CD14-positive monocyte (primary cell): Measurements from ENCODE around the gene HERPUD1. TPM values are rescaled to one million over a fixed set of nuclear protein-coding genes. Genes with fewer than 3 reads are reported as not detected.

Experiments used
- DNase-seq, 3 donors: peaks; one replicate each; pipeline ENCODE4 v3.0.0-alpha.2; 2011 to 2022
- H2AFZ ChIP-seq: 2 replicates; pipeline ENCODE4 v1.6.0; 2012; ENCODE audit warnings: mild to moderate bottlenecking, low read depth, low read length, inconsistent platforms; ENCODE audit not compliant: insufficient read depth, poor library complexity, severe bottlenecking
- H3K27ac ChIP-seq, 2 donors: 1 replicate in 1 of 2; 2 replicates in 1 of 2; pipeline ENCODE4 v1.5.1; 2012 to 2013; ENCODE audit warnings: low read length in 2 of 2, control low read depth in 1 of 2, inconsistent platforms in 1 of 2, low read depth in 1 of 2, mild to moderate bottlenecking in 1 of 2
- H3K27me3 ChIP-seq, 2 donors: one replicate each; pipeline versions ENCODE4 v1.6.0 to v1.6.1; 2011 to 2013; ENCODE audit warnings: low read length in 2 of 2; ENCODE audit not compliant: control insufficient read depth in 2 of 2, insufficient read depth in 2 of 2
- H3K36me3 ChIP-seq, 2 donors: replicated peaks in 1 of 2; 1 replicate in 1 of 2; 2 replicates in 1 of 2; pipeline versions ENCODE4 v1.5.1 to v1.6.1; 2012 to 2013; ENCODE audit warnings: low read length in 2 of 2, control low read depth in 1 of 2, inconsistent platforms in 1 of 2, mild to moderate bottlenecking in 1 of 2; ENCODE audit not compliant: insufficient read depth in 2 of 2, control insufficient read depth in 1 of 2
- H3K4me1 ChIP-seq, 2 donors: 1 replicate in 1 of 2; 2 replicates in 1 of 2; pipeline versions ENCODE4 v1.5.1 to v1.6.1; 2012 to 2013; ENCODE audit warnings: low read length in 2 of 2, control low read depth in 1 of 2, inconsistent platforms in 1 of 2, mild to moderate bottlenecking in 1 of 2, moderate library complexity in 1 of 2; ENCODE audit not compliant: insufficient read depth in 2 of 2, control insufficient read depth in 1 of 2
- H3K4me2 ChIP-seq: replicated peaks from 2 replicates; pipeline ENCODE3; 2012; ENCODE audit warnings: low read length, moderate library complexity, mild to moderate bottlenecking; ENCODE audit not compliant: poor library complexity, severe bottlenecking; ENCODE audit errors: extremely low read depth
- H3K4me3 ChIP-seq, 3 experiments: fragments of 200-600 bp in 1 of 3; sonication (generic) in 1 of 3; replicated peaks in 1 of 3; 1 replicate in 2 of 3; 2 replicates in 1 of 3; pipeline ENCODE4 v1.5.1; 2011 to 2013; ENCODE audit warnings: low read length in 3 of 3, mild to moderate bottlenecking in 3 of 3, control low read depth in 2 of 3, low read depth in 2 of 3, inconsistent platforms in 1 of 3, moderate library complexity in 1 of 3
- H3K79me2 ChIP-seq: 2 replicates; pipeline ENCODE4 v1.6.0; 2012; ENCODE audit warnings: mild to moderate bottlenecking, control low read depth, inconsistent platforms, low read length, moderate library complexity; ENCODE audit not compliant: insufficient read depth
- H3K9ac ChIP-seq: 2 replicates; pipeline ENCODE4 v1.6.0; 2017; ENCODE audit warnings: low read length, mild to moderate bottlenecking; ENCODE audit not compliant: insufficient read depth, poor library complexity, severe bottlenecking
- H3K9me3 ChIP-seq, 2 donors: replicated peaks in 1 of 2; 1 replicate in 1 of 2; 2 replicates in 1 of 2; pipeline versions ENCODE4 v1.5.1 to v1.6.1; 2012 to 2013; ENCODE audit warnings: low read length in 2 of 2, control low read depth in 1 of 2; ENCODE audit not compliant: control insufficient read depth in 1 of 2, insufficient read depth in 1 of 2
- H4K20me1 ChIP-seq: 2 replicates; pipeline ENCODE4 v1.6.0; 2012; ENCODE audit warnings: mild to moderate bottlenecking, low read length, control low read depth, moderate library complexity; ENCODE audit not compliant: insufficient read depth
- H3K27ac Mint-ChIP-seq, 7 donors: one replicate each; pipeline ENCODE4 v1.8.0; 2020; ENCODE audit warnings: mild to moderate bottlenecking in 7 of 7, mixed read lengths in 7 of 7, moderate library complexity in 6 of 7, inconsistent platforms in 2 of 7
- H3K27me3 Mint-ChIP-seq, 3 donors: one replicate each; pipeline ENCODE4 v1.8.0; 2021 to 2022; ENCODE audit warnings: low read depth in 3 of 3, mild to moderate bottlenecking in 3 of 3, mixed read lengths in 3 of 3, moderate library complexity in 3 of 3, inconsistent platforms in 1 of 3
- H3K36me3 Mint-ChIP-seq, 2 donors: one replicate each; pipeline ENCODE4 v1.8.0; 2020; ENCODE audit warnings: mixed read lengths in 2 of 2, inconsistent platforms in 1 of 2, mild to moderate bottlenecking in 1 of 2
- H3K4me1 Mint-ChIP-seq: one replicate; pipeline ENCODE4 v1.8.0; 2020; ENCODE audit warnings: mild to moderate bottlenecking, mixed read lengths
- H3K4me3 Mint-ChIP-seq, 2 donors: one replicate each; pipeline ENCODE4 v1.8.0; 2020; ENCODE audit warnings: mild to moderate bottlenecking in 2 of 2, mixed read lengths in 2 of 2, moderate library complexity in 1 of 2
- H3K9me3 Mint-ChIP-seq, 7 donors: one replicate each; pipeline ENCODE4 v1.8.0; 2020 to 2022; ENCODE audit warnings: mixed read lengths in 7 of 7, mild to moderate bottlenecking in 6 of 7, moderate library complexity in 6 of 7, inconsistent platforms in 2 of 7
- CTCF ChIP-seq: fragments of 200-600 bp; IDR thresholded peaks from one replicate; pipeline ENCODE4 v1.8.0; 2022; ENCODE audit warnings: antibody characterized with exemption, mild to moderate bottlenecking
- WGBS: methylation state at CpG from one replicate; pipeline ENCODE4 v1.1.5; 2013; ENCODE audit warnings: missing lambda C conversion rate; ENCODE audit not compliant: insufficient coverage; 5-methylcytosine and 5-hydroxymethylcytosine counted together
- intact Hi-C, 2 donors: fragments of 100-400 bp; cut with micrococcal nuclease; formaldehyde crosslinking; loops; one replicate each; pipeline versions ENCODE4 v1.15.0 to v1.15.1; 2023
- polyA plus RNA-seq, 3 donors: library from polyadenylated mRNA; depleted of rRNA in 1 of 3; unstranded in 2 of 3; stranded (reverse) in 1 of 3; fragments of 300-500 nt in 2 of 3; fragments of >200 nt in 1 of 3; fragmentation: Illumina TruSeq in 2 of 3; gene quantifications; 1 replicate in 2 of 3; 2 replicates in 1 of 3; pipeline ENCODE4 v1.2.3, GENCODE V29; 2012 to 2021

HERPUD1 gene
- polyA plus RNA-seq, 3 donors: 179 to 454 (median 186) TPM

GRCh38 chr16:56985288-56985961 is 53.5 kb downstream of the HERPUD1 start:
- peaks cover 78% of the 10 kb centered on the region for H3K4me1 Mint-ChIP-seq
- H3K27me3 Mint-ChIP-seq: peaks cover 0 to 4% (median 2%) of the 10 kb centered on the region in 3 donors
- peak overlapping the region; percentile 22 for H3K9ac ChIP-seq
- H3K9me3 Mint-ChIP-seq: no peaks in the 10 kb centered on the region
- H3K36me3 ChIP-seq: peaks cover 6 to 24% of the 10 kb centered on the region in 2 donors
- no peaks in the 10 kb centered on the region for H3K27me3 ChIP-seq
- WGBS: 49% methylated on average over 4 of the region's 7 CpGs
- intact Hi-C loops: no loop called here
- H4K20me1 ChIP-seq: peaks cover 7% of the 10 kb centered on the region
- peaks cover 33 to 41% of the 10 kb centered on the region in 2 donors for H3K36me3 Mint-ChIP-seq
- DNase-seq: peak; percentile 42 to 70 (median 56)
- no peaks in the 10 kb centered on the region for H3K9me3 ChIP-seq
- H3K4me3 ChIP-seq: peak overlapping the region in 1 of 3 experiments; percentile 42
- H3K4me3 Mint-ChIP-seq: peak overlapping the region; percentile 20 to 64
- peak overlapping the region; percentile 64 to 91 (median 80) for H3K27ac Mint-ChIP-seq
- H3K4me2 ChIP-seq: peak overlapping the region; percentile 22
- H2AFZ ChIP-seq: peak overlapping the region; percentile 43
- TF ChIP-seq CTCF: no peak
- H3K4me1 ChIP-seq: peaks cover 51 to 59% of the 10 kb centered on the region in 2 donors
- peak overlapping the region; percentile 24 to 72 for H3K27ac ChIP-seq
- peaks cover 42% of the 10 kb centered on the region for H3K79me2 ChIP-seq

GRCh38 chr16:56985962-56986360 is 54.0 kb downstream of the HERPUD1 start:
- Mint-ChIP-seq H3K9me3 (no peaks in the 10 kb centered on the region), H3K4me1 (peaks cover 78% of the 10 kb centered on the region), H3K27ac (peak overlapping the region; percentile 40 to 82 (median 75)), H3K4me3 (peak overlapping the region in 1 of 2 donors; percentile 15), H3K27me3 (peaks cover 0 to 4% (median 2%) of the 10 kb centered on the region in 3 donors), H3K36me3 (peaks cover 36 to 42% of the 10 kb centered on the region in 2 donors)
- peak overlapping the region; percentile 22 for H3K9ac ChIP-seq
- H4K20me1 ChIP-seq: peaks cover 12% of the 10 kb centered on the region
- peak overlapping the region; percentile 22 for H3K4me2 ChIP-seq
- peaks cover 52 to 59% of the 10 kb centered on the region in 2 donors for H3K4me1 ChIP-seq
- peak overlapping the region; percentile 24 to 72 for H3K27ac ChIP-seq
- peak overlapping the region; percentile 43 for H2AFZ ChIP-seq
- WGBS: 100% methylated on average over 1 of the region's 2 CpGs
- H3K27me3 ChIP-seq: no peaks in the 10 kb centered on the region
- intact Hi-C loops: no loop called here
- no peak for DNase-seq
- TF ChIP-seq CTCF: no peak
- peaks cover 47% of the 10 kb centered on the region for H3K79me2 ChIP-seq
- H3K9me3 ChIP-seq: no peaks in the 10 kb centered on the region
- H3K4me3 ChIP-seq: peak overlapping the region in 1 of 3 experiments; percentile 42
- peaks cover 6 to 24% of the 10 kb centered on the region in 2 donors for H3K36me3 ChIP-seq
